Panc1 (cell line): ENCODE measurements around the gene SPG21.

ENCODE experiments used
- REST ChIP-seq, 2 experiments: IDR thresholded peaks; 2 replicates each; pipeline ENCODE4 v1.6.1; 2011 to 2012; ENCODE audit warnings: low read depth in 2 of 2, control low read depth in 1 of 2, low read length in 1 of 2, mild to moderate bottlenecking in 1 of 2, moderate library complexity in 1 of 2; ENCODE audit not compliant: insufficient read depth in 1 of 2
- SIN3A ChIP-seq: IDR thresholded peaks from 2 replicates; pipeline ENCODE4 v1.6.1; 2012; ENCODE audit warnings: low read depth, mild to moderate bottlenecking, low read length, moderate library complexity, borderline replicate concordance; ENCODE audit not compliant: insufficient read depth
- TCF7L2 ChIP-seq: IDR thresholded peaks from 2 replicates; pipeline ENCODE4 v1.6.1; 2011; ENCODE audit warnings: mild to moderate bottlenecking, low read depth, low read length, inconsistent platforms
- TF ChIP-seq, protein P1 (sequence below): fragments of 450-650 bp; IDR thresholded peaks from 2 replicates; pipeline ENCODE4 v1.5.1; 2017; ENCODE audit warnings: mild to moderate bottlenecking

DNA sequence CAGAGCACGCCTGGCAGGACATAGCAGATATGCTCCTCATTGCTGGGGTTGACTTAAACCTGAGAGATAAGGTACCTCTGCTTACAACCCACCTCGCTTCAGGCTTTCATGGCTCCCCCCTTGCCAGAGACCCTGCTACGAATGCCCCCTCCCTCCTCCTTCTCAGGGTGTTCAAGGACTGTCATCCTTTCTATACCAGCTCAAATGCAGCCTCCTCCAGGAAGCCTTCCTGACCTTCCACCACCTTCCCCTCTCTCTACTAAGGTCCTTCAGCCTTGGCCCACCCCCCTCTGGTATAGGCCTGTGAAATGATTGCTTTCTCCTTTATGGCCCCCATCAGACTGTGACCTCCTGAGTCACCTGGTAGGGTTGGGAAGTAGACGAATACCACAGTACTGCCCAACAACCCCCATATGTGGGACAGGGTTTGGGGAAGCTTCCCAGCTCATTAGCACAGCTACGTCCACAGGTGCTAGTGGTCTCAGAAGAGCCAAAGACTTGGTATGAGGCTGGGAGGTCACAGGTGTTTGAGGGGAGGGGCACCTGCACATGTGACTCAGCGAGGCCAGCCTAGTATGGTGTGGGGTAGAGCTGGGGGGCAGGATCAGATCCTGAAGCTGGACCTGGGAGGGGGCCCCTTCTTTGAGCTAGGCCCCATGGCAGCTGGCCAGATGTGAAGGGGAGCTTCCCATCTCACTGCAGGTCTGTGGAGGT lies 46.0 kb downstream of the SPG21 start:
- TF ChIP-seq, protein P1, sequence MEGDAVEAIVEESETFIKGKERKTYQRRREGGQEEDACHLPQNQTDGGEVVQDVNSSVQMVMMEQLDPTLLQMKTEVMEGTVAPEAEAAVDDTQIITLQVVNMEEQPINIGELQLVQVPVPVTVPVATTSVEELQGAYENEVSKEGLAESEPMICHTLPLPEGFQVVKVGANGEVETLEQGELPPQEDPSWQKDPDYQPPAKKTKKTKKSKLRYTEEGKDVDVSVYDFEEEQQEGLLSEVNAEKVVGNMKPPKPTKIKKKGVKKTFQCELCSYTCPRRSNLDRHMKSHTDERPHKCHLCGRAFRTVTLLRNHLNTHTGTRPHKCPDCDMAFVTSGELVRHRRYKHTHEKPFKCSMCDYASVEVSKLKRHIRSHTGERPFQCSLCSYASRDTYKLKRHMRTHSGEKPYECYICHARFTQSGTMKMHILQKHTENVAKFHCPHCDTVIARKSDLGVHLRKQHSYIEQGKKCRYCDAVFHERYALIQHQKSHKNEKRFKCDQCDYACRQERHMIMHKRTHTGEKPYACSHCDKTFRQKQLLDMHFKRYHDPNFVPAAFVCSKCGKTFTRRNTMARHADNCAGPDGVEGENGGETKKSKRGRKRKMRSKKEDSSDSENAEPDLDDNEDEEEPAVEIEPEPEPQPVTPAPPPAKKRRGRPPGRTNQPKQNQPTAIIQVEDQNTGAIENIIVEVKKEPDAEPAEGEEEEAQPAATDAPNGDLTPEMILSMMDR: no peak
- TF ChIP-seq TCF7L2: no peak
- TF ChIP-seq SIN3A: no peak
- no peak for TF ChIP-seq REST (IDR thresholded peaks at IDR 0.05; ENCODE audit: insufficient read depth in 1 of 2, low read depth in 2 of 2, low read length in 1 of 2)
